ENCODE data around the gene XYLT1.

DNA sequence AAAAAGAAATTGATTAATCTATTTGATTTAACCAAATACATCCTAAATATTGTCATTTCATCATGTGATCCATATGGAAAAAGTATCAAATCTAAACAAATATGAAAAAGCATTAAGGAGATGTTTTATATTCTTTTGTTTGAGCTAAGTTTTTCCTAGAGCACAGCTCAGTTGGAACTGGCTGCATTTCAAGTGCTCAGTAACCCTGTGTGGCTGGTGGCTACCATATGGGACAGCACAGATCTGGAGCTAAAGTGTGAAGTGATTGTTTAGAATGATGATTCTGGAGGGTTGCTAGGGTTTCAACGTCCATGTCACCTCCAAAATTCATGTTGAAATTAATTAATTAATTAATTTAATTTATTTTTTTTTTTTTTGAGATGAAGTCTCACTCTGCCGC is 137.5 kb downstream of the XYLT1 start:
- no peak for TF ChIP-seq EZH2phosphoT487 (IDR thresholded peaks at IDR 0.05; ENCODE audit: borderline replicate concordance, low read length)
- TF ChIP-seq, protein P1, sequence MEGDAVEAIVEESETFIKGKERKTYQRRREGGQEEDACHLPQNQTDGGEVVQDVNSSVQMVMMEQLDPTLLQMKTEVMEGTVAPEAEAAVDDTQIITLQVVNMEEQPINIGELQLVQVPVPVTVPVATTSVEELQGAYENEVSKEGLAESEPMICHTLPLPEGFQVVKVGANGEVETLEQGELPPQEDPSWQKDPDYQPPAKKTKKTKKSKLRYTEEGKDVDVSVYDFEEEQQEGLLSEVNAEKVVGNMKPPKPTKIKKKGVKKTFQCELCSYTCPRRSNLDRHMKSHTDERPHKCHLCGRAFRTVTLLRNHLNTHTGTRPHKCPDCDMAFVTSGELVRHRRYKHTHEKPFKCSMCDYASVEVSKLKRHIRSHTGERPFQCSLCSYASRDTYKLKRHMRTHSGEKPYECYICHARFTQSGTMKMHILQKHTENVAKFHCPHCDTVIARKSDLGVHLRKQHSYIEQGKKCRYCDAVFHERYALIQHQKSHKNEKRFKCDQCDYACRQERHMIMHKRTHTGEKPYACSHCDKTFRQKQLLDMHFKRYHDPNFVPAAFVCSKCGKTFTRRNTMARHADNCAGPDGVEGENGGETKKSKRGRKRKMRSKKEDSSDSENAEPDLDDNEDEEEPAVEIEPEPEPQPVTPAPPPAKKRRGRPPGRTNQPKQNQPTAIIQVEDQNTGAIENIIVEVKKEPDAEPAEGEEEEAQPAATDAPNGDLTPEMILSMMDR (IDR thresholded peaks at IDR 0.05; ENCODE audit: low read depth, low read length, poor library complexity, severe bottlenecking) = no peak

Measured in DOHH2 (cell line).